Naive thymus-derived CD4-positive, alpha-beta T cell (primary cell): ENCODE data around the gene FLCN. TPM values are rescaled to one million over a fixed set of nuclear protein-coding genes. Genes with fewer than 3 reads are reported as not detected.
A peak's percentile ranks its signal among the peaks of the same experiment; 100 is the strongest.

Source experiments
- ATAC-seq: fragments of 150-1000 bp; cut with Tn5 transposase; 2 replicates; pipeline ENCODE4 v1.10.0; 2021; ENCODE audit warnings: mild to moderate bottlenecking, moderate library complexity
- CTCF ChIA-PET: fragments of 350-600 bp; sonication (Branson Sonifier 250); formaldehyde crosslinking; loops from one replicate; lab custom pipeline; 2021; ENCODE audit warnings: antibody characterized with exemption; lab: Charles Lee
- POLR2A ChIA-PET: fragments of 350-600 bp; sonication (Branson Sonifier 250); formaldehyde crosslinking; loops from one replicate; lab custom pipeline; 2021; ENCODE audit warnings: antibody characterized with exemption, inconsistent platforms; lab: Charles Lee
- DNase-seq, 9 donors: peaks; one replicate each; pipeline versions ENCODE4 v3.0.0 to v3.0.0-alpha.2; 2020 to 2022; ENCODE audit warnings: mixed read lengths in 1 of 9
- H3K27ac ChIP-seq: one replicate; pipeline ENCODE4 v1.7.0; 2013; ENCODE audit warnings: mild to moderate bottlenecking, low read depth, low read length, moderate library complexity
- H3K27me3 ChIP-seq, 2 donors: one replicate each; pipeline ENCODE4 v1.7.0; 2013; ENCODE audit warnings: low read length in 2 of 2, mild to moderate bottlenecking in 2 of 2, moderate library complexity in 2 of 2; ENCODE audit not compliant: control insufficient read depth in 2 of 2, insufficient read depth in 2 of 2
- H3K36me3 ChIP-seq, 3 experiments: 1 replicate in 2 of 3; 2 replicates in 1 of 3; pipeline ENCODE4 v1.7.0; 2013; ENCODE audit warnings: low read length in 3 of 3, mild to moderate bottlenecking in 3 of 3, moderate library complexity in 1 of 3; ENCODE audit not compliant: insufficient read depth in 3 of 3, control insufficient read depth in 2 of 3
- H3K4me1 ChIP-seq, 2 donors: one replicate each; pipeline ENCODE4 v1.7.0; 2013; ENCODE audit warnings: low read length in 2 of 2, mild to moderate bottlenecking in 2 of 2, moderate library complexity in 1 of 2; ENCODE audit not compliant: control insufficient read depth in 2 of 2, insufficient read depth in 2 of 2
- H3K4me3 ChIP-seq: 2 replicates; pipeline ENCODE4 v1.7.0; 2013; ENCODE audit warnings: mild to moderate bottlenecking, low read length
- H3K9me3 ChIP-seq, 3 experiments: 1 replicate in 2 of 3; 2 replicates in 1 of 3; pipeline ENCODE4 v1.7.0; 2013; ENCODE audit warnings: low read length in 3 of 3; ENCODE audit not compliant: control insufficient read depth in 2 of 3
- H3K27ac Mint-ChIP-seq, 9 donors: one replicate each; pipeline ENCODE4 v1.8.0; 2020 to 2022; ENCODE audit warnings: mixed read lengths in 9 of 9, mild to moderate bottlenecking in 8 of 9, moderate library complexity in 5 of 9, inconsistent platforms in 2 of 9
- H3K27me3 Mint-ChIP-seq, 5 donors: one replicate each; pipeline ENCODE4 v1.8.0; 2021 to 2022; ENCODE audit warnings: mixed read lengths in 5 of 5, mild to moderate bottlenecking in 1 of 5
- H3K36me3 Mint-ChIP-seq, 5 donors: one replicate each; pipeline ENCODE4 v1.8.0; 2020 to 2022; ENCODE audit warnings: mixed read lengths in 5 of 5, mild to moderate bottlenecking in 3 of 5, inconsistent platforms in 1 of 5
- H3K4me1 Mint-ChIP-seq, 7 donors: one replicate each; pipeline ENCODE4 v1.8.0; 2020 to 2022; ENCODE audit warnings: mixed read lengths in 7 of 7, mild to moderate bottlenecking in 3 of 7, inconsistent platforms in 1 of 7
- H3K4me3 Mint-ChIP-seq, 10 donors: one replicate each; pipeline ENCODE4 v1.8.0; 2020 to 2022; ENCODE audit warnings: mild to moderate bottlenecking in 10 of 10, mixed read lengths in 10 of 10, moderate library complexity in 6 of 10, inconsistent platforms in 2 of 10
- H3K9me3 Mint-ChIP-seq, 11 donors: one replicate each; pipeline ENCODE4 v1.8.0; 2020 to 2022; ENCODE audit warnings: mixed read lengths in 11 of 11, mild to moderate bottlenecking in 4 of 11, inconsistent platforms in 1 of 11, moderate library complexity in 1 of 11
- intact Hi-C, 2 donors: fragments of 100-400 bp; cut with micrococcal nuclease; formaldehyde crosslinking; loops; one replicate each; pipeline ENCODE4 v1.15.1; 2023
- polyA plus RNA-seq, 2 donors: library from polyadenylated mRNA; unstranded; fragments of 300-500 nt; fragmentation: Illumina TruSeq; gene quantifications; one replicate each; pipeline ENCODE4 v1.2.3, GENCODE V29; 2021
- total RNA-seq, 6 experiments: library from RNA in 5 of 6; stranded (reverse) in 5 of 6; gene quantifications; 1 replicate in 5 of 6; 2 replicates in 1 of 6; pipeline ENCODE4 v1.2.3 and lab custom pipeline; 2021 to 2026

The FLCN gene
- total and polyA plus RNA-seq, 7 experiments from 2014 or later, result 4.7 to 94.7 (median 44.2) TPM

DNA sequence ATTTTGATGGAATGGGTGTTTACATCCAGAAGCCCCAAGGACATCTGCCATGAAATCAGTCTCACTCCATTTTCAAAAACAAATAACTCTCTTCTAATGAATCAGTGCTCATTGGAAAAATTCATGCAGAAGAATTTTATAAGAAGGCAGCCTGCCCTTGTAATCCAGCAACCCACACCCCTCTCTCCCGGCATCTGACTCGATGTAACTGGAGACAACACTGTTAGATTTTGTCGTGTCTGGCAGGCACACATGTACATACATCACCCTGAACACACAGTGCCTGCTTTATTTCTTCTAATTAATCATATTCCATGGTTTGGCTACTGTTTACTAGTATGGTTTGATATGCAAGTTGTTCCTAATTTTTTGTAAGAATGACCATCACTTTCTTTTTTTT is 19.0 kb downstream of the FLCN start:
- no peak for DNase-seq
- no peak overlapping the region for H3K4me3 ChIP-seq
- H3K4me1 ChIP-seq, result no peaks in the 10 kb centered on the region
- ATAC-seq, result no peak
- CTCF ChIA-PET, result no interaction called here
- POLR2A ChIA-PET, result no interaction called here
- no peak overlapping the region for H3K4me3 Mint-ChIP-seq
- H3K27me3 Mint-ChIP-seq, result no peaks in the 10 kb centered on the region
- H3K27me3 ChIP-seq, result no peaks in the 10 kb centered on the region
- intact Hi-C loops, result no loop called here
- H3K27ac Mint-ChIP-seq, result peak overlapping the region in 4 of 9 donors; percentile 30 to 79 (median 60)
- no peaks in the 10 kb centered on the region for H3K9me3 Mint-ChIP-seq
- H3K27ac ChIP-seq, result no peak overlapping the region
- peaks cover 0 to 2% (median 0%) of the 10 kb centered on the region in 7 donors for H3K4me1 Mint-ChIP-seq
- no peaks in the 10 kb centered on the region for H3K9me3 ChIP-seq
- peaks cover 0 to 88% (median 33%) of the 10 kb centered on the region in 3 experiments for H3K36me3 ChIP-seq
- peaks cover 4 to 53% (median 10%) of the 10 kb centered on the region in 5 donors for H3K36me3 Mint-ChIP-seq

DNA sequence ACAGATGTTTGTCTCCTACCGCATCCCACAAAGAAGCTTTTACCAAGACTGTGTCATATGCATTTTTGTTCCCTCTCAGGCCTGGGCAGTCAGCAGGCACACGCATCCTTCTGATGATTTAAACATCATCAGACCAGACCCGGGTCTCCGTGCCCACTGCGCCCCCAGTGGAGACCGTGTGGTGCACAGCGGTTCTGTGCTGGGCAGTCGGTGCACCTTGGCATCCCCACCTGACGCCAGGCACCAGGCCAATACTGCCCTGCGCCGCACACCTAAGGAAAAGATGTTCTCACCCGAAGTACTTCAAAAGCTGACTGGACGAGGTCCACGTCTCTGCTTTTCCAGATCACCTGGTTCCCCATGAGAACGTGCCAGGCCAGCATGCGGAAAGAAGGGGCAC is 20.2 kb downstream of the FLCN start:
- H3K36me3 ChIP-seq, result peaks cover 0 to 80% (median 24%) of the 10 kb centered on the region in 3 experiments
- Mint-ChIP-seq H3K4me3 (no peak overlapping the region), H3K27me3 (no peaks in the 10 kb centered on the region), H3K27ac (peak overlapping the region in 4 of 9 donors; percentile 13 to 53 (median 35)), H3K9me3 (no peaks in the 10 kb centered on the region), H3K36me3 (peaks cover 4 to 53% (median 10%) of the 10 kb centered on the region in 5 donors), H3K4me1 (peaks cover 0 to 2% (median 0%) of the 10 kb centered on the region in 7 donors)
- ATAC-seq, result no peak
- intact Hi-C loops, result no loop called here
- POLR2A ChIA-PET, result no interaction called here
- H3K27me3 ChIP-seq, result no peaks in the 10 kb centered on the region
- CTCF ChIA-PET, result no interaction called here
- H3K27ac ChIP-seq, result no peak overlapping the region
- no peak for DNase-seq
- no peak overlapping the region for H3K4me3 ChIP-seq
- no peaks in the 10 kb centered on the region for H3K9me3 ChIP-seq
- no peaks in the 10 kb centered on the region for H3K4me1 ChIP-seq

DNA sequence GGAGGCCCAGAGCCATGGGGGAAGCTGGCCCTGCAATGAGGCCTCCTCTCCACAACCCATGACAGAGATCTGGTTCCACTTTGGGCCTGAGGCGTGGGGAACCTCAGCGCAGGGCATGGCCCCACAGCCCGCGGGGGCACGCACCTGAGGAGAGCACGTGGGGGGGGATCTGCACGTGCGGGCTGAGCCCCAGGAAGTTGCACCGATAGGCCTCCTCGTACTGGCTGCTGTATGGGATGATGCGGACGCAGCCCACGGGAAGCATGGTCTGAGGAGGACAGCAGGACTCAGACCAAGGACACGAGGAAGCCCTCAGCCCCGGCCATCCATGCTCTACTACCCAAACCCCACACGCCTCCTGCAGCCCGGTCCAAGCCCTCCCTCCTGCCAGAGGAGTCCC is 20.7 kb downstream of the FLCN start:
- Mint-ChIP-seq H3K9me3 (no peaks in the 10 kb centered on the region), H3K4me1 (peaks cover 0 to 2% (median 0%) of the 10 kb centered on the region in 7 donors), H3K27me3 (no peaks in the 10 kb centered on the region), H3K27ac (peak overlapping the region in 1 of 9 donors; percentile 32), H3K36me3 (peaks cover 4 to 47% (median 10%) of the 10 kb centered on the region in 5 donors), H3K4me3 (no peak overlapping the region)
- no peaks in the 10 kb centered on the region for H3K27me3 ChIP-seq
- H3K9me3 ChIP-seq, result no peaks in the 10 kb centered on the region
- CTCF ChIA-PET, result no interaction called here
- no peaks in the 10 kb centered on the region for H3K4me1 ChIP-seq
- no peak overlapping the region for H3K27ac ChIP-seq
- no peak overlapping the region for H3K4me3 ChIP-seq
- intact Hi-C loops, result no loop called here
- POLR2A ChIA-PET, result no interaction called here
- peaks cover 0 to 75% (median 21%) of the 10 kb centered on the region in 3 experiments for H3K36me3 ChIP-seq
- ATAC-seq, result no peak
- no peak for DNase-seq

DNA sequence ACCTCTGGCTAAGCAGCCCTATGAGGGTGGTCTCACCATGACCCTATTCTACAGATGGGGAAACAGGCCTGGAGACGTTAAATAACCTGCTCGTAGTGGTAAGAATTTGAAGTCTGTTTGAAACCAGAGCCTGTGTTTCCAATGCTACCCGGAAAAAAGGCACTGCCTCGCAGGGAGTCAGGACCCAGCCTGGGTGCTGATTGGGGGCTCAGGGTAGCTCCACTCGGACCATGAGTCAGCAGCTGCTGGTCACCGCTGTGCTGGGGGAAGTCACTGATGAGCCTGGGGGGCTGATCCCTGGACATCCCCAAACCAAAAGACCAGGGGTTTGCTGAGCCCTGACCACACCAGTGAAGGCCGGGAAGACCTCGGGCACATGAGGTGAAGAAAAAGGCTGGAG is 21.4 kb downstream of the FLCN start:
- H3K4me3 ChIP-seq, result no peak overlapping the region
- H3K27me3 Mint-ChIP-seq, result no peaks in the 10 kb centered on the region
- no peaks in the 10 kb centered on the region for H3K9me3 Mint-ChIP-seq
- no peak overlapping the region for H3K27ac ChIP-seq
- intact Hi-C loops, result no loop called here
- no peaks in the 10 kb centered on the region for H3K9me3 ChIP-seq
- H3K27ac Mint-ChIP-seq, result peak overlapping the region in 1 of 9 donors; percentile 32
- H3K27me3 ChIP-seq, result no peaks in the 10 kb centered on the region
- peaks cover 0 to 72% (median 21%) of the 10 kb centered on the region in 3 experiments for H3K36me3 ChIP-seq
- peaks cover 0 to 2% (median 0%) of the 10 kb centered on the region in 7 donors for H3K4me1 Mint-ChIP-seq
- H3K36me3 Mint-ChIP-seq, result peaks cover 0 to 42% (median 10%) of the 10 kb centered on the region in 5 donors
- POLR2A ChIA-PET, result no interaction called here
- no peaks in the 10 kb centered on the region for H3K4me1 ChIP-seq
- H3K4me3 Mint-ChIP-seq, result no peak overlapping the region
- DNase-seq (no peak), ATAC-seq (no peak)
- CTCF ChIA-PET, result no interaction called here

DNA sequence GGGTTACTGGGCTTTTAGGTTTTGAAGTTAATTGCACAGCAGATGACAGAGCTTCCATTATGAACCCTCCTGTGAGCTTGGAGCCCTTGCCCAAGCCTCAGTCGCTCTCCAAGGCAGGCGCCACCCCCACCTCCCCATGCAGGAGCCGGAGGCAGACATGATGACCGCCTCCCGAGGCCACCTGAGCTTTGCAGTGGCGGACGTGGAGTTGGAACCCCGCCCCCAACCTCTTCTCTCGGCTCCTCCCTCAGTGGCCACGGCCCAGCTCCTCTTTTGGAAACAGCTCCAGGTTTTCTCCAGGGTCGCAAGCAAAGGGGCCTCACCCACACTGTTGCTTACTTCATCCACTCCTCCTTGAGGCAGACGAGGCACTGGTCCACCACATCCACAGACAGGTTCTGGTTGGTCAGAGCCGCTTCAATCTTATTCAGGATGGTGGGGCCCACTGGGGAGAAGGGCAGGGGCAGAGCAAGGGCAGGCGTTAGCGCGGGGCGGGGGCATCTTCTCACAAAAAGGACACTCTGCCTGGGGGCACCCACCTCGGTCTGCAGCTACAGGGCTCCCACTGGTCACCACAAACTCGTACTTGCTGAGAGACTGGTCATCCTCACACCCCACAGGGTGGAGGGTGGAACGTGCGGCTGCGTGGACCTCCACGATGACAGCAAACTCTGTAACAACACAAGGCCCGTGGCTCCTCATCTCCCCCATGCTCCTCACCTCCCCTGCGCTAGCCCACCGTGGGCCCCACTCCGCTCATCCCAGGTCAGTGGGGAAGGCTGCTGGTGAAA is 22.1 kb downstream of the FLCN start:
- no peaks in the 10 kb centered on the region for H3K9me3 ChIP-seq
- H3K4me3 ChIP-seq, result no peak overlapping the region
- Mint-ChIP-seq H3K36me3 (peaks cover 0 to 42% (median 10%) of the 10 kb centered on the region in 5 donors), H3K27ac (peak overlapping the region in 1 of 9 donors; percentile 58), H3K4me1 (peaks cover 0 to 2% (median 0%) of the 10 kb centered on the region in 7 donors), H3K9me3 (no peaks in the 10 kb centered on the region), H3K4me3 (no peak overlapping the region), H3K27me3 (no peaks in the 10 kb centered on the region)
- H3K27ac ChIP-seq, result no peak overlapping the region
- no peak for DNase-seq
- CTCF ChIA-PET, result no interaction called here
- no peaks in the 10 kb centered on the region for H3K4me1 ChIP-seq
- H3K36me3 ChIP-seq, result peaks cover 0 to 65% (median 14%) of the 10 kb centered on the region in 3 experiments
- no peak for ATAC-seq
- no peaks in the 10 kb centered on the region for H3K27me3 ChIP-seq
- intact Hi-C loops, result no loop called here
- POLR2A ChIA-PET, result interaction anchor here (0.6 kb wide), 2 partner anchors 8 to 15 kb away, joined by 4 to 5 read pairs; no protein-coding TSS in a partner anchor

DNA sequence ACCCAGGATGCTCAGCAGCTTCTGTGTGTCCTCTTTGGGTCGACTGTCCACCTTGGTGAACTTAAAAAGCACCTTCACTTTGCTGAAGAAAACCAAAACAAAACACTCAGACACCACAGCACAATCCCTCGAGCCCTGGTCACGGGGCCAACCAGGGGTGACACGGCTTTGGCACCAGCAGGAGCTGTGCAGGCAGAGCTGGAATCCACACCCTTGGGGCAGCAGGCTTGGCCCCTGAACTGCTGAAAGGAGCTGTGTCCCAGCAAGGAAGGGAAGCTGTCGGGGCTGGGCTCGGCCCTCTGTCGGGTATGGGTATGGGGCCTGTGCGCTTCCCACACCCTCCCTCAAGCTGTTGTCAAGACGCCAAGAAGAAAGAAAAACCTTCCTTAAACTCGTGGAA is 23.2 kb downstream of the FLCN start:
- Mint-ChIP-seq H3K4me1 (no peaks in the 10 kb centered on the region), H3K9me3 (no peaks in the 10 kb centered on the region), H3K27me3 (no peaks in the 10 kb centered on the region), H3K36me3 (peaks cover 0 to 42% (median 10%) of the 10 kb centered on the region in 5 donors), H3K27ac (no peak overlapping the region), H3K4me3 (no peak overlapping the region)
- H3K36me3 ChIP-seq, result peaks cover 0 to 60% (median 12%) of the 10 kb centered on the region in 3 experiments
- H3K9me3 ChIP-seq, result no peaks in the 10 kb centered on the region
- H3K27ac ChIP-seq, result no peak overlapping the region
- intact Hi-C loops, result no loop called here
- ChIA-PET CTCF (no interaction called here), POLR2A (no interaction called here)
- no peak overlapping the region for H3K4me3 ChIP-seq
- no peak for DNase-seq
- H3K27me3 ChIP-seq, result no peaks in the 10 kb centered on the region
- no peak for ATAC-seq
- no peaks in the 10 kb centered on the region for H3K4me1 ChIP-seq
